ENCODE results near the gene GSTO2. TPM values are rescaled to one million over a fixed set of nuclear protein-coding genes. Genes with fewer than 3 reads are reported as not detected.
A peak's percentile ranks its signal among the peaks of the same experiment; 100 is the strongest.

GSTO2 gene
- total RNA-seq, 1 donor from 2014 or later: 1.2 TPM

DNA sequence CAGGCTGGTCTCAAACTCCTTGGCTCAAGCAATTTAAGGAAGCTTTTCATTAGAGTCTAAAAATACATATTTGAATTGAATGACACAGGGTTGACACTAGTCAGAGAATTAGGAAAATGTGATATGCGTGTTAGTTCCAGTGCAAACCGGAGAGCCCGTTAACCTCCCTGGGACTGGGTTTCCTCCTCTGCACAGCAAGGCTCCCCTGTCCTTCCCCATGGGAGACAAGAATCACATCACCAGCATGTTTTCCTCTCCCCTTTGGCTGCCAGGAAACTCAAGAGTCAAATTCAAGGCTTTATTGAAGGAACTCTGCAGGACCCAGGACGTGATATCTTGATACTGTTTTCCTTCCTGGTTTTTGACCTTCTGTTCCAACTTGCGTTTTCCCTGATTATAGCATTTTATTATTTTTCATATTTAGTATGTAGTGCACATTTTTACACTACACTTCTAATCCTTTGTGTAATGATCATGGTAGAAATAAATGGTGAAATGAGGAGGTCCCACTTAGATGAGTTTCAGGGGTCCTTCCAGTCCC lies 24.9 kb downstream of the GSTO2 start:
- Histone ChIP-seq H4K20me1 (ENCODE audit: insufficient read depth, low read length) (no peaks in the 10 kb centered on the region), H3K79me2 (ENCODE audit: insufficient read depth, low read length) (no peaks in the 10 kb centered on the region), H3K36me3 (ENCODE audit: insufficient read depth, low read length) (no peaks in the 10 kb centered on the region), H3K27ac (ENCODE audit: low read depth, low read length) (no peak overlapping the region), H3K4me2 (ENCODE audit: low read length) (no peak overlapping the region), H3K9ac (ENCODE audit: low read length) (no peak overlapping the region), H3K9me3 (ENCODE audit: insufficient read depth, low read depth, low read length) (no peaks in the 10 kb centered on the region), H3K27me3 (ENCODE audit: insufficient read depth, low read length) (no peaks in the 10 kb centered on the region), H2AFZ (ENCODE audit: low read depth, low read length) (no peak overlapping the region), H3K4me3 (ENCODE audit: insufficient read depth, low read depth, low read length) (no peak overlapping the region), H3K4me1 (ENCODE audit: insufficient read depth, low read length) (peaks cover 28% of the 10 kb centered on the region)
- no peak overlapping the region for H3K4me3 Mint-ChIP-seq (ENCODE audit: unreplicated experiment)
- TF ChIP-seq, protein P1, sequence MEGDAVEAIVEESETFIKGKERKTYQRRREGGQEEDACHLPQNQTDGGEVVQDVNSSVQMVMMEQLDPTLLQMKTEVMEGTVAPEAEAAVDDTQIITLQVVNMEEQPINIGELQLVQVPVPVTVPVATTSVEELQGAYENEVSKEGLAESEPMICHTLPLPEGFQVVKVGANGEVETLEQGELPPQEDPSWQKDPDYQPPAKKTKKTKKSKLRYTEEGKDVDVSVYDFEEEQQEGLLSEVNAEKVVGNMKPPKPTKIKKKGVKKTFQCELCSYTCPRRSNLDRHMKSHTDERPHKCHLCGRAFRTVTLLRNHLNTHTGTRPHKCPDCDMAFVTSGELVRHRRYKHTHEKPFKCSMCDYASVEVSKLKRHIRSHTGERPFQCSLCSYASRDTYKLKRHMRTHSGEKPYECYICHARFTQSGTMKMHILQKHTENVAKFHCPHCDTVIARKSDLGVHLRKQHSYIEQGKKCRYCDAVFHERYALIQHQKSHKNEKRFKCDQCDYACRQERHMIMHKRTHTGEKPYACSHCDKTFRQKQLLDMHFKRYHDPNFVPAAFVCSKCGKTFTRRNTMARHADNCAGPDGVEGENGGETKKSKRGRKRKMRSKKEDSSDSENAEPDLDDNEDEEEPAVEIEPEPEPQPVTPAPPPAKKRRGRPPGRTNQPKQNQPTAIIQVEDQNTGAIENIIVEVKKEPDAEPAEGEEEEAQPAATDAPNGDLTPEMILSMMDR (IDR thresholded peaks at IDR 0.05; ENCODE audit: insufficient read depth, low read depth, low read length): no peak
- no peak for TF ChIP-seq EZH2 (IDR thresholded peaks at IDR 0.05; ENCODE audit: insufficient read depth, low read length)
- no peaks in the 10 kb centered on the region for H3K36me3 Mint-ChIP-seq (ENCODE audit: low read depth, unreplicated experiment)
- no peak overlapping the region for H3K27ac Mint-ChIP-seq (ENCODE audit: unreplicated experiment)
- peaks cover 7% of the 10 kb centered on the region for H3K4me1 Mint-ChIP-seq (ENCODE audit: low read depth, unreplicated experiment)
- H3K9me3 Mint-ChIP-seq (ENCODE audit: unreplicated experiment): no peaks in the 10 kb centered on the region
- no peaks in the 10 kb centered on the region for H3K27me3 Mint-ChIP-seq (ENCODE audit: low read depth, unreplicated experiment)
- FAIRE-seq (no peak), DNase-seq (ENCODE audit: low read depth) (no peak)

DNA sequence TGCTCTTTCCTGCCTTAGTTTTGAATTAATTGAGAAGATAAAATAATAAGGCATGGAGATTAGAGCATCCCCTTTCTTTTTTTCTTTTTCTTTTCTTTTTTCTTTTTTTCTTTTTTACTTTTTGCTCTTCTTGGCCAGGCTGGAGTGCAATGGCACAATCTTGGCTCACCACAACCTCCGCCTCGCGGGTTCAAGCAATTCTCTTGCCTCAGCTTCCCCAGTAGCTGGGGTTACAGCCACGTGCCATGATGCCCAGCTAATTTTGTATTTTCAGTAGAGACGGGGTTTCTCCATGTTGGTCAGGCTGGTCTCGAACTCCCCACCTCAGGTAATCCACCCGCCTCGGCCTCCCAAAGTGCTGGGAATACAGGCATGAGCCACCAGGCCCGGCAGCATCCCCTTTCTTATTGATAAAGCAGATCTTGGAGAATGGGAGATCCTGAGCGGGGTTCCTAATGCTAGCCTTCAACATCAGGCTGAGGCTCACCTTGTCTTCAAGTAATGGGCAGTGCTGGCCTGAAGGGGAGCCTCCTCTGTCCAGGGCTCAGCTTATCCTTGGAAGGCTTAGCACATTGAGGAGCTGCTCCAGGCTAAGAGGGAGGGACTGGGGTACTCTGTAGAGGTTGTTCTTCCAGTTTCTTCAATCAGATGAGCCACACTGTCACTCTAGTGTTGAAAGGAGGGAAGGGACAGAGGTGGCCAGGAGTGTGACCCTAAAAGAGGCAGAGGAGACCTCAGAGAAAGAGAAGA lies 27.9 kb downstream of the GSTO2 start:
- Histone ChIP-seq H2AFZ (ENCODE audit: low read depth, low read length) (no peak overlapping the region), H3K4me1 (ENCODE audit: insufficient read depth, low read length) (peaks cover 53% of the 10 kb centered on the region), H3K36me3 (ENCODE audit: insufficient read depth, low read length) (no peaks in the 10 kb centered on the region), H3K27ac (ENCODE audit: low read depth, low read length) (peak overlapping the region; percentile 100), H3K79me2 (ENCODE audit: insufficient read depth, low read length) (no peaks in the 10 kb centered on the region), H3K4me3 (ENCODE audit: insufficient read depth, low read depth, low read length) (no peak overlapping the region), H3K27me3 (ENCODE audit: insufficient read depth, low read length) (no peaks in the 10 kb centered on the region), H3K4me2 (ENCODE audit: low read length) (peak overlapping the region; percentile 54), H3K9ac (ENCODE audit: low read length) (peak overlapping the region; percentile 64), H3K9me3 (ENCODE audit: insufficient read depth, low read depth, low read length) (no peaks in the 10 kb centered on the region), H4K20me1 (ENCODE audit: insufficient read depth, low read length) (no peaks in the 10 kb centered on the region)
- FAIRE-seq: no peak
- peaks cover 4% of the 10 kb centered on the region for H3K9me3 Mint-ChIP-seq (ENCODE audit: unreplicated experiment)
- H3K36me3 Mint-ChIP-seq (ENCODE audit: low read depth, unreplicated experiment): no peaks in the 10 kb centered on the region
- peaks cover 32% of the 10 kb centered on the region for H3K4me1 Mint-ChIP-seq (ENCODE audit: low read depth, unreplicated experiment)
- DNase-seq (ENCODE audit: low read depth): no peak
- no peaks in the 10 kb centered on the region for H3K27me3 Mint-ChIP-seq (ENCODE audit: low read depth, unreplicated experiment)
- no peak overlapping the region for H3K27ac Mint-ChIP-seq (ENCODE audit: unreplicated experiment)
- no peak overlapping the region for H3K4me3 Mint-ChIP-seq (ENCODE audit: unreplicated experiment)
- TF ChIP-seq EZH2 (IDR thresholded peaks at IDR 0.05; ENCODE audit: insufficient read depth, low read length): no peak
- TF ChIP-seq, protein P1 (IDR thresholded peaks at IDR 0.05; ENCODE audit: insufficient read depth, low read depth, low read length): no peak
